ENCODE results near the gene RGS12. TPM values are rescaled to one million over a fixed set of nuclear protein-coding genes. Genes with fewer than 3 reads are reported as not detected.

RGS12 gene
- total and polyA plus RNA-seq, 2 experiments from 2014 or later, result 8.0 to 19.0 TPM

DNA sequence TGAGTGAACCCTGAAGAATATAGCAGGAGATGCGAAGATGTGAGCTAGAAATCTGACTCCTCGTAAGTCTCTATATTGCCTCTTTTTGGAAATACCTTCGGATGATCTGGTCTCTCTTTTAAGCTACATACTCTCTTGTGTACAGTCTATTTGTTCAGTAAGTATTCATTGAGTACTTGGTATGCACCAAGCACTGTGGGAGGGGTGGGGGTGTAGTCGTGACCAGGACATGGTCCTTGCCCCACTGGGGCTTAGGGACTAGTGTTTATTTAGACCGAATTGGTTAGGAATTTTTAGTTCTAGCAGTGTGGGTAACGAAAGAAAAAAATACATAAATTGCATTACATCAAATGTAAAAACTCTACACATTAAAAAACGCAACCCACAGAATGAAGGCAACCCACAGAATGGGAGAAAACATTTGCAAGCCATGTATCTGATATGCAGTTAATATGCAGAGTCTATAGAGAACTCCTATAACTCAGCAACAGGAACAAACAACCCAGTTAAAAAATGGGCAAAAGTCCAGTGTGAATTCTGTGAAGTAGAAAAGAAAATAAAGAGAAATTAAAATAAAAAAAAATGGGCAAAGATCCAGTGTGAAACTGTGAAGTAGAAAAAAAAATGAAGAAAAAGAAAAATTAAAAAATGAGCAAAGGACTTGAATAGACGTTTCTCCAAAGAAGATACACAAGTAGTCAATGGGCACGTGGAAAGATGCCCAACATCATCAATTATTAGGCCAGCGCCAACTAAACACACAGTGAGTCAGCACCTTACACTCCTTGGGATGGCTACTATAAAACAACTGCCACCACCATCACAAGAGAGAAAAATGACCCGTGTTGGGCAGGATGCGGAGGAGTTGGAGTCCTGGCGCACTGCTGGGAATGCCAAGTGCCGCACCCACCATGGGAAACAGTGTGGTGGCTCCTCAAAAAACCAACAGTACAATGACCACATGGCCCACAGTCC is 43.8 kb downstream of the RGS12 start:
- no peak overlapping the region; the same call in 1 of the 2 replicates for H3K27ac Mint-ChIP-seq
- Histone ChIP-seq H3K27ac (ENCODE audit: low read depth) (no peak overlapping the region), H3K36me3 (ENCODE audit: insufficient read depth) (no peaks in the 10 kb centered on the region), H3K4me1 (ENCODE audit: insufficient read depth) (no peaks in the 10 kb centered on the region), H4K20me1 (replicated peaks; ENCODE audit: insufficient read depth) (no peaks in the 10 kb centered on the region; the same call in 1 of the 2 replicates), H2AFZ (no peak overlapping the region), H3F3A (replicated peaks; ENCODE audit: low read depth) (no peaks in the 10 kb centered on the region), H3K9me2 (ENCODE audit: insufficient read depth) (no peaks in the 10 kb centered on the region), H3K4me3 (no peak overlapping the region), H3K79me2 (replicated peaks; ENCODE audit: insufficient read depth) (peaks cover 3% of the 10 kb centered on the region; the same call in 1 of the 2 replicates), H3K27me3 (ENCODE audit: insufficient read depth) (no peaks in the 10 kb centered on the region), H3K4me2 (no peak overlapping the region)
- TF ChIP-seq EZH2phosphoT487 (IDR thresholded peaks at IDR 0.05; ENCODE audit: unreplicated experiment), result no peak
- TF ChIP-seq JUNB (IDR thresholded peaks at IDR 0.05; ENCODE audit: unreplicated experiment), result no peak
- TF ChIP-seq EZH2 (IDR thresholded peaks at IDR 0.05; ENCODE audit: low read depth, unreplicated experiment), result no peak
- TF ChIP-seq, protein P1, sequence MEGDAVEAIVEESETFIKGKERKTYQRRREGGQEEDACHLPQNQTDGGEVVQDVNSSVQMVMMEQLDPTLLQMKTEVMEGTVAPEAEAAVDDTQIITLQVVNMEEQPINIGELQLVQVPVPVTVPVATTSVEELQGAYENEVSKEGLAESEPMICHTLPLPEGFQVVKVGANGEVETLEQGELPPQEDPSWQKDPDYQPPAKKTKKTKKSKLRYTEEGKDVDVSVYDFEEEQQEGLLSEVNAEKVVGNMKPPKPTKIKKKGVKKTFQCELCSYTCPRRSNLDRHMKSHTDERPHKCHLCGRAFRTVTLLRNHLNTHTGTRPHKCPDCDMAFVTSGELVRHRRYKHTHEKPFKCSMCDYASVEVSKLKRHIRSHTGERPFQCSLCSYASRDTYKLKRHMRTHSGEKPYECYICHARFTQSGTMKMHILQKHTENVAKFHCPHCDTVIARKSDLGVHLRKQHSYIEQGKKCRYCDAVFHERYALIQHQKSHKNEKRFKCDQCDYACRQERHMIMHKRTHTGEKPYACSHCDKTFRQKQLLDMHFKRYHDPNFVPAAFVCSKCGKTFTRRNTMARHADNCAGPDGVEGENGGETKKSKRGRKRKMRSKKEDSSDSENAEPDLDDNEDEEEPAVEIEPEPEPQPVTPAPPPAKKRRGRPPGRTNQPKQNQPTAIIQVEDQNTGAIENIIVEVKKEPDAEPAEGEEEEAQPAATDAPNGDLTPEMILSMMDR (conservative IDR thresholded peaks at IDR 0.05; ENCODE audit: low read depth in 2 of 2), result no peak
- TF ChIP-seq, protein P2, sequence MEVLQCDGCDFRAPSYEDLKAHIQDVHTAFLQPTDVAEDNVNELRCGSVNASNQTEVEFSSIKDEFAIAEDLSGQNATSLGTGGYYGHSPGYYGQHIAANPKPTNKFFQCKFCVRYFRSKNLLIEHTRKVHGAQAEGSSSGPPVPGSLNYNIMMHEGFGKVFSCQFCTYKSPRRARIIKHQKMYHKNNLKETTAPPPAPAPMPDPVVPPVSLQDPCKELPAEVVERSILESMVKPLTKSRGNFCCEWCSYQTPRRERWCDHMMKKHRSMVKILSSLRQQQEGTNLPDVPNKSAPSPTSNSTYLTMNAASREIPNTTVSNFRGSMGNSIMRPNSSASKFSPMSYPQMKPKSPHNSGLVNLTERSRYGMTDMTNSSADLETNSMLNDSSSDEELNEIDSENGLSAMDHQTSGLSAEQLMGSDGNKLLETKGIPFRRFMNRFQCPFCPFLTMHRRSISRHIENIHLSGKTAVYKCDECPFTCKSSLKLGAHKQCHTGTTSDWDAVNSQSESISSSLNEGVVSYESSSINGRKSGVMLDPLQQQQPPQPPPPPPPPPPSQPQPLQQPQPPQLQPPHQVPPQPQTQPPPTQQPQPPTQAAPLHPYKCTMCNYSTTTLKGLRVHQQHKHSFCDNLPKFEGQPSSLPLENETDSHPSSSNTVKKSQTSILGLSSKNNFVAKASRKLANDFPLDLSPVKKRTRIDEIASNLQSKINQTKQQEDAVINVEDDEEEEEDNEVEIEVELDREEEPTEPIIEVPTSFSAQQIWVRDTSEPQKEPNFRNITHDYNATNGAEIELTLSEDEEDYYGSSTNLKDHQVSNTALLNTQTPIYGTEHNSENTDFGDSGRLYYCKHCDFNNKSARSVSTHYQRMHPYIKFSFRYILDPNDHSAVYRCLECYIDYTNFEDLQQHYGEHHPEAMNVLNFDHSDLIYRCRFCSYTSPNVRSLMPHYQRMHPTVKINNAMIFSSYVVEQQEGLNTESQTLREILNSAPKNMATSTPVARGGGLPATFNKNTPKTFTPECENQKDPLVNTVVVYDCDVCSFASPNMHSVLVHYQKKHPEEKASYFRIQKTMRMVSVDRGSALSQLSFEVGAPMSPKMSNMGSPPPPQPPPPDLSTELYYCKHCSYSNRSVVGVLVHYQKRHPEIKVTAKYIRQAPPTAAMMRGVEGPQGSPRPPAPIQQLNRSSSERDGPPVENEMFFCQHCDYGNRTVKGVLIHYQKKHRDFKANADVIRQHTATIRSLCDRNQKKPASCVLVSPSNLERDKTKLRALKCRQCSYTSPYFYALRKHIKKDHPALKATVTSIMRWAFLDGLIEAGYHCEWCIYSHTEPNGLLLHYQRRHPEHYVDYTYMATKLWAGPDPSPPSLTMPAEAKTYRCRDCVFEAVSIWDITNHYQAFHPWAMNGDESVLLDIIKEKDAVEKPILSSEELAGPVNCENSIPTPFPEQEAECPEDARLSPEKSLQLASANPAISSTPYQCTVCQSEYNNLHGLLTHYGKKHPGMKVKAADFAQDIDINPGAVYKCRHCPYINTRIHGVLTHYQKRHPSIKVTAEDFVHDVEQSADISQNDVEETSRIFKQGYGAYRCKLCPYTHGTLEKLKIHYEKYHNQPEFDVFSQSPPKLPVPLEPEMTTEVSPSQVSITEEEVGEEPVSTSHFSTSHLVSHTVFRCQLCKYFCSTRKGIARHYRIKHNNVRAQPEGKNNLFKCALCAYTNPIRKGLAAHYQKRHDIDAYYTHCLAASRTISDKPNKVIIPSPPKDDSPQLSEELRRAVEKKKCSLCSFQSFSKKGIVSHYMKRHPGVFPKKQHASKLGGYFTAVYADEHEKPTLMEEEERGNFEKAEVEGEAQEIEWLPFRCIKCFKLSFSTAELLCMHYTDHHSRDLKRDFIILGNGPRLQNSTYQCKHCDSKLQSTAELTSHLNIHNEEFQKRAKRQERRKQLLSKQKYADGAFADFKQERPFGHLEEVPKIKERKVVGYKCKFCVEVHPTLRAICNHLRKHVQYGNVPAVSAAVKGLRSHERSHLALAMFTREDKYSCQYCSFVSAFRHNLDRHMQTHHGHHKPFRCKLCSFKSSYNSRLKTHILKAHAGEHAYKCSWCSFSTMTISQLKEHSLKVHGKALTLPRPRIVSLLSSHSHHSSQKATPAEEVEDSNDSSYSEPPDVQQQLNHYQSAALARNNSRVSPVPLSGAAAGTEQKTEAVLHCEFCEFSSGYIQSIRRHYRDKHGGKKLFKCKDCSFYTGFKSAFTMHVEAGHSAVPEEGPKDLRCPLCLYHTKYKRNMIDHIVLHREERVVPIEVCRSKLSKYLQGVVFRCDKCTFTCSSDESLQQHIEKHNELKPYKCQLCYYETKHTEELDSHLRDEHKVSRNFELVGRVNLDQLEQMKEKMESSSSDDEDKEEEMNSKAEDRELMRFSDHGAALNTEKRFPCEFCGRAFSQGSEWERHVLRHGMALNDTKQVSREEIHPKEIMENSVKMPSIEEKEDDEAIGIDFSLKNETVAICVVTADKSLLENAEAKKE (CRISPR knock-in tag; IDR thresholded peaks at IDR 0.05), result no peak
- TF ChIP-seq STAT1 (IDR thresholded peaks at IDR 0.05; ENCODE audit: unreplicated experiment), result no peak
- no peak for TF ChIP-seq ZNF331 (CRISPR knock-in tag; IDR thresholded peaks at IDR 0.05; ENCODE audit: low read depth)
- peaks cover 8% of the 10 kb centered on the region for H3K27me3 Mint-ChIP-seq (ENCODE audit: insufficient read depth, low read depth, poor library complexity)
- H3K4me1 Mint-ChIP-seq, result peaks cover 8% of the 10 kb centered on the region; the same call in 2 of the 3 replicates
- no peak overlapping the region for H3K4me3 Mint-ChIP-seq
- no peaks in the 10 kb centered on the region for H3K36me3 Mint-ChIP-seq (ENCODE audit: low read depth)
- no peak for ATAC-seq
- DNase-seq (ENCODE audit: low spot score), result no peak
- no peaks in the 10 kb centered on the region for H3K9me3 Mint-ChIP-seq

Measured in GM23338 (cell line).